HCT116 (cell line): Measurements from ENCODE around the gene FSIP1. TPM values are rescaled to one million over a fixed set of nuclear protein-coding genes. Genes with fewer than 3 reads are reported as not detected.

Source experiments
- ATAC-seq: fragments of 200-7000 bp; cut with Tn5 transposase; 2 replicates; pipeline ENCODE4 v1.9.1; 2020; ENCODE audit warnings: mild to moderate bottlenecking, moderate library complexity
- BruUV-seq: library from RNA; stranded (reverse); fragments of 400-500 nt; replicated peaks from 2 replicates; lab custom pipeline; 2021; lab: Mats Ljungman, UMichigan
- CTCF ChIA-PET: fragments of 300-600 bp; sonication (Branson Sonifier 250); formaldehyde crosslinking; loops from one replicate; lab custom pipeline; 2021; ENCODE audit warnings: antibody characterized with exemption; lab: Charles Lee
- POLR2A ChIA-PET: fragments of 300-600, 350-600 bp; sonication (Branson Sonifier 250); formaldehyde crosslinking; loops from one replicate; lab custom pipeline; 2021; ENCODE audit warnings: antibody characterized with exemption; lab: Charles Lee
- RAD21 ChIA-PET, 2 experiments: fragments of 300-600 bp; sonication (Branson Sonifier 250); formaldehyde crosslinking; loops; one replicate each; lab custom pipeline; 2023; ENCODE audit warnings: low total read pairs in 2 of 2; ENCODE audit not compliant: uncharacterized antibody in 2 of 2, unreplicated experiment in 2 of 2, low non-redundant PET in 1 of 2; lab: Charles Lee
- DNase-seq: peaks from one replicate; pipeline ENCODE4 v3.0.0-alpha.2; 2010; ENCODE audit warnings: low read depth, low spot score
- H2AFZ ChIP-seq: fragments of 200-600 bp; shearing (Covaris generic), sonication (generic); 2 replicates; pipeline ENCODE4 v1.6.1; 2017; ENCODE audit warnings: low read depth, mixed run types, mixed read lengths, antibody characterized with exemption, low read length; ENCODE audit not compliant: poor library complexity, severe bottlenecking
- H3K27ac ChIP-seq: 2 replicates; pipeline ENCODE4 v1.5.1; 2012; ENCODE audit warnings: low read depth, low read length
- H3K27me3 ChIP-seq: fragments of 200-600 bp; sonication (generic); 2 replicates; pipeline ENCODE4 v1.6.1; 2016; ENCODE audit warnings: mixed run types, low read length, mixed read lengths; ENCODE audit not compliant: insufficient read depth
- H3K36me3 ChIP-seq, 2 experiments: fragments of 200-500 bp in 1 of 2; fragments of 200-600 bp in 1 of 2; sonication (Bioruptor generic) in 1 of 2; sonication (generic) in 1 of 2; 2 replicates each; pipeline versions ENCODE4 v1.5.1 to v1.6.1; 2014 to 2016; ENCODE audit warnings: low read length in 2 of 2, inconsistent platforms in 1 of 2, mixed read lengths in 1 of 2, mixed run types in 1 of 2; ENCODE audit not compliant: insufficient read depth in 2 of 2, control insufficient read depth in 1 of 2
- H3K4me1 ChIP-seq, 2 experiments: fragments of 200-600 bp in 1 of 2; sonication (generic) in 1 of 2; 2 replicates each; pipeline versions ENCODE4 v1.5.1 to v1.6.1; 2012 to 2017; ENCODE audit warnings: low read length in 2 of 2, inconsistent platforms in 1 of 2, mild to moderate bottlenecking in 1 of 2, mixed read lengths in 1 of 2, mixed run types in 1 of 2, moderate library complexity in 1 of 2; ENCODE audit not compliant: insufficient read depth in 2 of 2, control insufficient read depth in 1 of 2
- H3K4me2 ChIP-seq: fragments of 200-600 bp; sonication (generic); 2 replicates; pipeline ENCODE4 v1.6.1; 2017; ENCODE audit warnings: mixed run types, low read length, mixed read lengths
- H3K4me3 ChIP-seq, 2 experiments: fragments of 200-600 bp in 1 of 2; sonication (generic) in 1 of 2; replicated peaks in 1 of 2; 2 replicates each; pipeline ENCODE4 v1.5.1; 2011 to 2016; ENCODE audit warnings: low read length in 2 of 2, control low read depth in 1 of 2, low read depth in 1 of 2, mild to moderate bottlenecking in 1 of 2, mixed read lengths in 1 of 2, mixed run types in 1 of 2
- H3K79me2 ChIP-seq: fragments of 200-600 bp; sonication (generic); 2 replicates; pipeline ENCODE4 v1.6.1; 2017; ENCODE audit warnings: mild to moderate bottlenecking, mixed run types, low read length, moderate library complexity, mixed read lengths; ENCODE audit not compliant: insufficient read depth
- H3K9ac ChIP-seq: fragments of 200-600 bp; sonication (generic); 2 replicates; pipeline ENCODE4 v1.6.1; 2016; ENCODE audit warnings: low read length, mixed read lengths
- H3K9me2 ChIP-seq: fragments of 200-600 bp; sonication (generic), shearing (Covaris generic); 2 replicates; pipeline ENCODE4 v1.6.1; 2017; ENCODE audit warnings: mixed run types, mild to moderate bottlenecking, moderate library complexity; ENCODE audit not compliant: insufficient read depth
- H3K9me3 ChIP-seq, 2 experiments: fragments of 200-500 bp in 1 of 2; fragments of 200-600 bp in 1 of 2; sonication (Bioruptor generic) in 1 of 2; sonication (generic) in 1 of 2; 2 replicates each; pipeline ENCODE4 v1.6.1; 2014 to 2017; ENCODE audit warnings: low read length in 2 of 2, mixed read lengths in 2 of 2, inconsistent platforms in 1 of 2, low read depth in 1 of 2, mild to moderate bottlenecking in 1 of 2, mixed run types in 1 of 2, moderate library complexity in 1 of 2; ENCODE audit not compliant: control insufficient read depth in 1 of 2, insufficient read depth in 1 of 2
- H4K20me1 ChIP-seq: fragments of 200-600 bp; sonication (generic), shearing (Covaris generic); 2 replicates; pipeline ENCODE4 v1.6.1; 2017; ENCODE audit warnings: mixed run types, mild to moderate bottlenecking, moderate library complexity; ENCODE audit not compliant: insufficient read depth
- ATF3 ChIP-seq: IDR thresholded peaks from 2 replicates; pipeline ENCODE4 v1.6.1; 2012
- CBX3 ChIP-seq: IDR thresholded peaks from 2 replicates; pipeline ENCODE4 v1.6.1; 2012; ENCODE audit warnings: low read depth
- EGR1 ChIP-seq: IDR thresholded peaks from 2 replicates; pipeline ENCODE4 v1.6.1; 2012; ENCODE audit warnings: low read depth
- ELF1 ChIP-seq: IDR thresholded peaks from 2 replicates; pipeline ENCODE4 v1.6.1; 2012; ENCODE audit warnings: low read depth, borderline replicate concordance
- EZH2 ChIP-seq: fragments of 200-600 bp; sonication (generic); IDR thresholded peaks from 2 replicates; pipeline ENCODE4 v1.6.1; 2017; ENCODE audit warnings: antibody characterized with exemption, mixed run types
- EZH2phosphoT487 ChIP-seq: fragments of 200-600 bp; IDR thresholded peaks from 2 replicates; pipeline ENCODE4 v1.6.1; 2018; ENCODE audit warnings: antibody characterized with exemption, borderline replicate concordance
- FOSL1 ChIP-seq: IDR thresholded peaks from 2 replicates; pipeline ENCODE4 v1.6.1; 2012; ENCODE audit warnings: low read depth
- JUND ChIP-seq: IDR thresholded peaks from 2 replicates; pipeline ENCODE4 v1.6.1; 2012
- POLR2AphosphoS5 ChIP-seq: IDR thresholded peaks from 2 replicates; pipeline ENCODE4 v1.6.1; 2011; ENCODE audit warnings: mild to moderate bottlenecking, low read depth, low read length, moderate library complexity
- RAD21 ChIP-seq: IDR thresholded peaks from 2 replicates; pipeline ENCODE4 v1.6.1; 2012; ENCODE audit warnings: low read depth, mild to moderate bottlenecking
- SP1 ChIP-seq: IDR thresholded peaks from 2 replicates; pipeline ENCODE4 v1.6.1; 2012; ENCODE audit warnings: low read depth
- SRF ChIP-seq: IDR thresholded peaks from 2 replicates; pipeline ENCODE4 v1.6.1; 2012; ENCODE audit warnings: low read depth
- TCF7L2 ChIP-seq: IDR thresholded peaks from 2 replicates; pipeline ENCODE4 v1.7.0; 2011; ENCODE audit warnings: borderline replicate concordance, inconsistent platforms; ENCODE audit not compliant: insufficient read depth, insufficient read length; ENCODE audit errors: extremely low read depth
- ZFX ChIP-seq: fragments of 450-650 bp; IDR thresholded peaks from 2 replicates; pipeline ENCODE4 v1.6.1; 2017
- intact Hi-C: fragments of 100-400 bp; cut with micrococcal nuclease; formaldehyde crosslinking; loops from 2 replicates; pipeline ENCODE4 v1.10.0; 2022
- total RNA-seq: library from RNA; stranded (reverse); gene quantifications from one replicate; pipeline ENCODE4 v1.2.1, GENCODE V29; 2021; ENCODE audit not compliant: unreplicated experiment
- TF ChIP-seq, protein P1 (sequence below): IDR thresholded peaks from 2 replicates; pipeline ENCODE4 v1.6.1; 2012
- TF ChIP-seq, protein P2 (sequence below): IDR thresholded peaks from 2 replicates; pipeline ENCODE4 v1.6.1; 2011; ENCODE audit warnings: mild to moderate bottlenecking, low read length, moderate library complexity; ENCODE audit not compliant: insufficient replicate concordance; ENCODE audit errors: extremely low read depth

Gene FSIP1
- total RNA-seq, 1 experiment from 2014 or later = 0.42 TPM

DNA sequence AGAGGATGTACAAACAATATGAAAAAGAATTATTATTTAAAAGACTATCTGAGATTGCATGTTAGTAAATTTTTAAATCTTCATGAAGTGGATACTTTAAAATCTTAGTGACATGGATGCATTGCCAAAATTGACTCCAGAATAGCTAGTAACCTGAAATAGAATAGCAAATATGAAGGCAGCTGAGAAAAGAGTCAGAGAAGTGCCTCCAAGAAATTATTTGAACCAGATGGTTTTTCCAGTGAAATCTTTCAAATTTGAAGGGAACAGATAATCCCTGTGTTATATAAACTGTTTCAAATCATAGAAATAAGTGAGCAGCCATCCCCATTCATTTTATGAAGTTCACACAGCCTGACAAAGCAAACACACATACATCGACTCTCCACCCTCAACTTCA lies 29.6 kb downstream of the FSIP1 start:
- no peaks in the 10 kb centered on the region for H3K9me2 ChIP-seq
- no peaks in the 10 kb centered on the region for H3K36me3 ChIP-seq
- H3K27me3 ChIP-seq = no peaks in the 10 kb centered on the region
- DNase-seq (no peak), ATAC-seq (no peak)
- no TSS peak for BruUV-seq
- H2AFZ ChIP-seq = no peak overlapping the region
- ChIA-PET CTCF (no interaction called here), POLR2A (no interaction called here), RAD21 (no interaction called here)
- H3K9me3 ChIP-seq = no peaks in the 10 kb centered on the region
- no peak overlapping the region for H3K4me3 ChIP-seq
- no peaks in the 10 kb centered on the region for H4K20me1 ChIP-seq
- H3K4me2 ChIP-seq = no peak overlapping the region
- H3K79me2 ChIP-seq = no peaks in the 10 kb centered on the region
- no peak overlapping the region for H3K27ac ChIP-seq
- no peaks in the 10 kb centered on the region for H3K4me1 ChIP-seq
- TF ChIP-seq TCF7L2 (no peak), EGR1 (no peak), POLR2AphosphoS5 (no peak), JUND (no peak), SP1 (no peak), ELF1 (no peak), ATF3 (no peak), ZFX (no peak), SRF (no peak), EZH2phosphoT487 (no peak), EZH2 (no peak)
- TF ChIP-seq, protein P1, sequence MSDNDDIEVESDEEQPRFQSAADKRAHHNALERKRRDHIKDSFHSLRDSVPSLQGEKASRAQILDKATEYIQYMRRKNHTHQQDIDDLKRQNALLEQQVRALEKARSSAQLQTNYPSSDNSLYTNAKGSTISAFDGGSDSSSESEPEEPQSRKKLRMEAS = no peak
- intact Hi-C loops = no loop called here
- no peak overlapping the region for H3K9ac ChIP-seq

DNA sequence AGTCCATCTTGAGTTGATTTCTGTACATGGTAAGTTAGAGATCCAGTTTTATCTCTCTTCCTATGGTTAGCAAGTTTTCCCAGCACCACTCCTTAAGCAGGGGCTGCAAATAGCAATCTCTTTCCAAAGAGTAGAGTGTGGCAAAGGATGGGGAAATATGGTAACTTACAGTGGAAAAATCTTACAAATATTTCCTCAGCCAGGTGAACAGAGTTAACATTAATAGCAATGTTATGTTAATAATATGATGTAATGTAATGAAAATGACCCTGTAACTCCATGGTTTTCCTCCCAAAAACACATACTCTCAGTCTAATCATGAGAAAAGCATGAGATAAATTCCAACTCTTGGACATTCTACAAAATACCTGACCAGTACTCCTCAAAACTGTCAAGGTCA lies 30.4 kb downstream of the FSIP1 start:
- no peaks in the 10 kb centered on the region for H3K9me3 ChIP-seq
- CTCF ChIA-PET = no interaction called here
- no peaks in the 10 kb centered on the region for H3K36me3 ChIP-seq
- no peak overlapping the region for H3K27ac ChIP-seq
- no peak for ATAC-seq
- H3K4me3 ChIP-seq = no peak overlapping the region
- H2AFZ ChIP-seq = no peak overlapping the region
- DNase-seq = no peak
- RAD21 ChIA-PET = no interaction called here
- POLR2A ChIA-PET = no interaction called here
- no peak overlapping the region for H3K4me2 ChIP-seq
- intact Hi-C loops = no loop called here
- H3K9me2 ChIP-seq = no peaks in the 10 kb centered on the region
- H4K20me1 ChIP-seq = no peaks in the 10 kb centered on the region
- H3K79me2 ChIP-seq = no peaks in the 10 kb centered on the region
- H3K9ac ChIP-seq = no peak overlapping the region
- no peaks in the 10 kb centered on the region for H3K27me3 ChIP-seq
- TF ChIP-seq ELF1 (no peak), ZFX (no peak), CBX3 (no peak), FOSL1 (no peak), RAD21 (no peak)
- TF ChIP-seq, protein P2, sequence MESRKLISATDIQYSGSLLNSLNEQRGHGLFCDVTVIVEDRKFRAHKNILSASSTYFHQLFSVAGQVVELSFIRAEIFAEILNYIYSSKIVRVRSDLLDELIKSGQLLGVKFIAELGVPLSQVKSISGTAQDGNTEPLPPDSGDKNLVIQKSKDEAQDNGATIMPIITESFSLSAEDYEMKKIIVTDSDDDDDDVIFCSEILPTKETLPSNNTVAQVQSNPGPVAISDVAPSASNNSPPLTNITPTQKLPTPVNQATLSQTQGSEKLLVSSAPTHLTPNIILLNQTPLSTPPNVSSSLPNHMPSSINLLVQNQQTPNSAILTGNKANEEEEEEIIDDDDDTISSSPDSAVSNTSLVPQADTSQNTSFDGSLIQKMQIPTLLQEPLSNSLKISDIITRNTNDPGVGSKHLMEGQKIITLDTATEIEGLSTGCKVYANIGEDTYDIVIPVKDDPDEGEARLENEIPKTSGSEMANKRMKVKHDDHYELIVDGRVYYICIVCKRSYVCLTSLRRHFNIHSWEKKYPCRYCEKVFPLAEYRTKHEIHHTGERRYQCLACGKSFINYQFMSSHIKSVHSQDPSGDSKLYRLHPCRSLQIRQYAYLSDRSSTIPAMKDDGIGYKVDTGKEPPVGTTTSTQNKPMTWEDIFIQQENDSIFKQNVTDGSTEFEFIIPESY = no peak
- TF ChIP-seq, all 23 proteins: peak for 0
- no peaks in the 10 kb centered on the region for H3K4me1 ChIP-seq
- BruUV-seq = no TSS peak
